Occipital lobe (tissue), 2 donors: ENCODE measurements around the gene ZC3H14. TPM values are rescaled to one million over a fixed set of nuclear protein-coding genes. Genes with fewer than 3 reads are reported as not detected.

Experiments
- DNase-seq: peaks from one replicate; lab custom pipeline; 2025; lab: John Stamatoyannopoulos, UW
- total RNA-seq: library from RNA; depleted of rRNA; stranded (reverse); fragments of >200 nt; gene quantifications from one replicate; pipeline ENCODE4 v1.2.3, GENCODE V29; 2014

Gene ZC3H14
- total RNA-seq, 1 donor from 2014 or later = 80.6 TPM

DNA sequence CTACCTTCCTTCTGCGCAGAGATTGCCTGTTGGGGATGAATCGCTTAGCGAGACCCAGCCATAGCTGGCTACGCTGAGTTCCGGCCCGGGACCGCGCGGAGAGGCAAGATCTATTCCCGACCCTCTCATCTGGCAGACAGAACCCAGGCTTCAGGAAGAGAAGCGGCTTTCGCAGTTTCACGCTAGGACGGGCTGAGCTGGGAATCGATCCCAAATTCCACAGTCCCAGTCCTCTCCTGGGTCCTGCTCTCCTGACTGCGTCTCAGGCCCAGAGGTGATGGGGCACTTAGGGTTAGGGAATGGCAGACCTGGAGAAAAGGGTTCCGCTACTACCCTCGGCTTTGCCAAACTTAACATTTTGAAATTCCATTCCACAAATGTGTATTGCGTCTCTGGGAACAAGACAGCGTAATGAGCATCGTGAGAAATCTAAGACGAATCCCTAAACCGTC, 10.8 kb upstream of the ZC3H14 start:
- DNase-seq = peak; percentile 46

DNA sequence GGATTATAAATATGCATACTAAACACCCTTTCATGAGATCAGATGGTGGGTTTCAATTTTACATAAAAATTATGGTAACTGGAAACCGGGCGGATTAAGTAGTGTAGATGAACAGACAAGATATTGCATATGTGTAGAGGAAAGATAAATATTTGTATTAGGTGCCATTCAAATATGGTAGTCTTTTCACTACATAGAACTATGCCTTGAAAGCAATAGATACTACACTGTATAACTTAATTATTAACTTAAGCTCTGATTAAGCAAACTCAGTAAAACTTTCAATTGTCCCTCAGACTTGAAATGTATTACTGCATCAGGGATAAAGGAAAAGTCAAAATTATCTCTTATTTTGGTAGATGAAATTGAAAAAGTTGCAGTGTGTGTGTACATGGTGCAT, 10.0 kb upstream of the ZC3H14 start:
- no peak for DNase-seq

DNA sequence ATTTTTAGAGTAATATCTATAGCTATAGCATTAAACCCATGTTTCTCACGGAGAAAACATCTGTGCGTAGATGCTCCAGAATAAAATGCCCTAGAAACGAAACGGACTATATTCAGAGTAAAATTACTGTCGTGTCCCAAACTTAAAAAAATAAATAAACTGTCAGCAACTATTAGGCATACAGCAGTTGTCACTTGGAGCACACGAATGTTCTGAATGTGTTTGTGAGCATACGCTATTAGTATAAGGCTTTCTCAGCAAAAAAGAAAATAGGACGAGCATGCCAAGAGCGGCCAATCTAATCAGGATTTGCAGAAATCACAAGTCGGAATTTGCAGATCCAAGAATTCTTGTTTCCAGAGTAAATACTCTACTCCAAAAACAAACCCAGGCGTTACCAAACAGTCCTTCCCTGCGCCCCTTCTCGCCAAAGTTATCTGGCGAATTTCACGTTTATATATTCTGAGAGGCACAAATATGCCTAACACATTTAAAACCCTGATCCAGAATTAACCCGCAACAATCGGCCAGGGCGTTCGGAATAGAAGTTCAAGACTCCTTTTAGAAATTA, 8.9 kb upstream of the ZC3H14 start:
- DNase-seq = no peak

DNA sequence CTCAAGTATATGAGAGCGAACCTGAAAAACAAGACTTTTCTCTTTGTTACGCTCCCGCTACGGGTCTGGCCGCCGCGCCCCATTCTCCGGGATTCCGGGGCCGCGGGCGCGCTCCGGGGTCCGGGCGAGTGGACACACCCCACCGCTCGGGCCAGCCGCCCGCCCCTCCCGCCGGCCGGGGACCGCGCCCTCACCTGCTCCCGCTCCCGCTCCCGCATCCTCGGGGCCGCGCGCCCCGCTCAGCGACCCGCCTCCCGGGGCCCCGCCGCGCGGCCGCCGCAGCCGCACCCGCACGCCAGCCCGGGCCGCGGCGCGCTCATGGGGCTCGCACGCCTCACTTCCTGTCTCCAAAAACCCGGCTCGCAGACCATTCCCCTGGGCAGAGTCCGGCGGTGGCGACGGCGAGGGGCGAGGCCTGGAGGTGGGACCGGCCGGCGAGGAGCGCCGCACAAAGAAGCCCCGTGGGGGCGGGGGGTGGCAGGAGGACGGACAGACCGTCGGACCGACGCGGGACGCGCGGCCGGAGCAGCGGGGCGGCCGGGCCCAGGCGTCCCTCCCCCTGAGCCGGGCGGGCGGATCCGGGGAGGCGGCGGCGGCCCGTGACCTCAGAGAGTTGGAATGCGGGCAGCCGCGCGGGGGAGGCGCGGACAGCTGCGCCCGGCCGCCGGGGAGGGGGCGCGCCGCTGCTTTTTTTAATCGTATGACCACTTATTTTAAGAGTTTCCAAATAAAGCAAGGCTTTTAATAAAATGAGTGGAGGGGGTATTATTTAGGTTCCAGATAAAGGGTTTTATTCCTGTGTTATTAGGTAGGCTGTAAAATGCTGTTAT, 8.2 kb upstream of the ZC3H14 start, which contains the start of gene PTPN21:
Gene PTPN21 (minus strand): TSS at position 551 of the 830 bp plus-strand sequence. CDS start 4,590 bp downstream, outside the sequence.
- DNase-seq = no peak

DNA sequence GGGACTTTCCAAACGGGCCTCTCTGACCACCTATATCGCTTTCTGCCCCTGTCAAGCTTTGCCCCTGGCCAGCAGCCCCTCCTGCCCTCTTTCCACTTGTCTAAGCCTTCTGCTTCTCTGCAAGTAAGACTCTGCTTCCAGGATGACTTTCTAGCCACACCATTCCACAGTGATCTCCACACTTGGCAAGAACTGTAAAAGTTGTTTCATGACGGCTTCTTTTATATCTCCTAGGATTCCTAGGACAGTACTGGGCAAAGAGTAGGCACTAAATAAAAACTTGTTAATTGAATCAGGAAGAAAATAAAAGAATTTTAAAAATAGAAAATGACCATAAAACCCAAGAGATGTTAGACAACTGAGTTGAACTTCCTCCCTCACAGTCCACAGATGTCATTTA, 6.3 kb upstream of the ZC3H14 start:
- DNase-seq = no peak

DNA sequence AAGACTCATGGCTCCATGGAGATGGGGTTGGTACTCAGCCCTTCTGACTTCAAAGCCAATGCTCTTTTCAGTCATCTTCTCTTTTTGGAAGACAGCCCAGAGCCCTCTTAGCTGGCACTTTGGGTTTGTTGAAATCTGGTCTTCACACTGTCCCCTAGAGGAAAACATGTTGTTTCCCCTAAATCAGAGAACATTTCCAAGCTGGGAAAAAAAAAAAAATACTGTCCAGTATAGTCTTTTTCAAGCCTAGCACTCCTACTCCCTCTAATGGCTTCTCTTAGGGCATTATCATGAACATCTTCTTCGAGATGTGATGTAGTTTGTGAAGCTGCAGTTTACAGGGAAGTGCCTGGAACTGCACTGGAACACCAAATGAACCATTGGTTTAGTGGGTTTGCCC, 3.0 kb upstream of the ZC3H14 start:
- no peak for DNase-seq

DNA sequence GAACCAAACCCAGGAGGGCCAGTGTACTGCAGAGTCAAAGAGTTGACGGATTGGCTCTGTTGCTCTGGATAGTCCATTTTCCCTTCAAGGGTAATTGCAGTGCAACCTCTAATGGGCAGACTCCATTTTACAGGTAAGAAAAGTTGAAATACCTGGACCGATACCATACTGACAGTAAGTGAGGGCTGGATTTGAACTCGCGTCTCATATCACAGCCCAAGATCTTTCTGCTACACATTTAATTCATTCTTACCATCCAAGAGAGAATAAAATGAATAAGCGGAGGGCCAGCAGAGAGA, 356 bp upstream of the ZC3H14 start:
- DNase-seq = no peak

DNA sequence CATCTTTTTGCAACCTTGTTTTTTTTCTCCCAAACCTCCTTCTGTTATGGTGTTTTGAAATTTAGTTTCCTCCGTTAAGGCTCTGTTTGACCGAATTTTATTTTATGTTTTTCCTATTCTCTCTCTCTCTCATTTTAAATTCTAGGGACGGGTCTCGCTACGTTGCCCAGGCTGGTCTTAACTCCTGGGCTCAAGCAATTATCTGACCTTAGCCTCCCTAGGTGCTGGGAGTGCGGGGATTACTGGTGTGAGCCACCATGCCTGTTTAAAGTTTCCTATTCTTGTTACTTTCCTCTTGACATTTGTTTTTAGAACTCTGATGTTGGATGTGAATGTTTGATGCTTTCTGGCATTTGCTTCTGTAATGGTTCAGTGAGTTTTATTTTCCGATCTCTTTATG, 1.0 kb downstream of the ZC3H14 start:
- DNase-seq = no peak

DNA sequence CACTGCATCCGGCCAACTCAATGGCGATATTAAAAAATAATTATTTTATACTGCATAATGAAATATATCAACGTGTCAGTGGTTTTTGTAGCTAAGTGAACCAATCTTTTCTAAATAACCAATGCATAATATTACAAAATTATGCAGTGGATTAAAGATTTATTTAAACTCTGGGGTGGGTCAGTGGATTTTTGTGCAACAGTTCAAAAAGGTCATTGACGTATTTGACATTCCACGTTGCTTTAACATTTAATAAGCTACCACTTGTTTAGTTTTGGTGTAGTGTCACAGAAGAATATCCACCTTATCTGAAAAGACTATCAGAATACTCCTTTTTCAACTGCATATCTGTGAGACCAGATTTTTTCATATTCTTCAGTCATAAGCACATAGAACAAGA, 2.6 kb downstream of the ZC3H14 start:
- DNase-seq = no peak

DNA sequence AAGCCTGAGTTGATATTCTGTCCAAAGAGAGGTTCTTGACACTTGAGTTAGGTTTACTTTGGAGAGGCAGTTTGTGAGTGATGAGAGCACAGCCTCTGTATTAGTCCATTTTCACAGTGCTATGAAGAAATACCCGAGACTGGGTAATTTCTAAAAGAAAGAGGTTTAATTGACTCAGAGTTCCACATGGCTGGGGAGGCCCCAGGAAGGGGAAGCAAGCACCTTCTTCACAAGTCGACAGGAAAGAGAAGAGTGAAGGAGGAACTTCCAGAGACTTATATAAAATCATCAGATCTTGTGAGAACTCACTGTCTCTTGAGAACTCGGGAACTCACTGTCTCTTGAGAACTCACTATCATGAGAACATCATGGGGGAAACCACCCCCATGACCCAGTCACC, 5.4 kb downstream of the ZC3H14 start:
- DNase-seq = no peak

DNA sequence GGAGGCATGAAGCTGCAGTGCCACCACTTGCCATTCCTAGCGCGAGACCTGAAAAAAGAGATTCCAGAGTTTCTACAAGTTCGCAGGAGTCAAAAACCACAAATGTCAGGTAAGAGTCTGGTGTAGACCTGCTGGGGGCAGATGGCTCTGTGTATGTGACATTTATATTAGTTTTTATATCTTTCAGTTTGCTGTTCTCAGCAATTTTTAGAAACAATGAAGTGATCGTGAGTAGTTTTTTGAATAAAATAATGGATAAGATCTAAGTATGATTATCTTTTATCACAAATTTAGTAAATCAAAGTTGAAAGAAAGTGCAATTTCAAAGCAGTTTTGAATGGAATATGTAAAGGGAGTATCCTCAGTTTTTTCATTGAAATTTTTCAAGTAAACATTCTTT, 9.3 kb downstream of the ZC3H14 start:
- no peak for DNase-seq

DNA sequence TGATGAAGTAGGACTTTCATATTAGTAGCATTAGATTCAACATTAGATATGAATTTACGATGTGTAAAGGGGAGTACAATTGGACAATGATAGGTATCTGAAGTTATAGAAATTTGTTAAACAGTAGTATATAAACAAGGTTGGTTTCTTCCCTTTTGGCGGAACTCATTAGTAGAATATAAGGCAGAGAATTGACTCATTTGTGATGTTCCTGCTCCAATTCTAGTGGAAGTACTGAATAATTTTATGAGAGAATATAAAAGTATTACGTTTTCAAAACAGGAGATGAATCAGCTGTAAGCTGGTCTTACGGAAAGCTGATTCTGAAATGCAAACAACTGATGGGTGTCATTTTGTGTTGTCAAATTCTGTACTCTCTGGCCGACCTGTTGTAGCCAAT, 13.4 kb downstream of the ZC3H14 start:
- DNase-seq = no peak

DNA sequence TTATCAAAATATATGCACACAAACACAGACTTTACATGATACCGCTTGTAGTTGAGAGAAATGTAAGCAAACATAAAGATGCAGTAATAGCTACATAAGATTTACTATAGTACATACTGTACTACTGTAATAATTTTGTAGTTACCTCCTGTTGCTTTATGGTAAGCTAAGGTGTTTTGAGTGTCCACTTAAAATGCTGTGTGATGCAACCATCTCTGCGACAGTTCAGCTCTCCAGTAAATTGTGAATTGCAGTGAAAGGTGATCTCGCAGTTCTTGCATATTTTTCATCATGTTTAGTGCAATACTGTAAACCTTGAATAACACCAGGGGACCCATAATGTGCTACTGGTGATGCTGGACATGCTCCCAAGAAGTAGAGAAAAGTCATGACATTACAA, 21.6 kb downstream of the ZC3H14 start:
- DNase-seq = no peak

DNA sequence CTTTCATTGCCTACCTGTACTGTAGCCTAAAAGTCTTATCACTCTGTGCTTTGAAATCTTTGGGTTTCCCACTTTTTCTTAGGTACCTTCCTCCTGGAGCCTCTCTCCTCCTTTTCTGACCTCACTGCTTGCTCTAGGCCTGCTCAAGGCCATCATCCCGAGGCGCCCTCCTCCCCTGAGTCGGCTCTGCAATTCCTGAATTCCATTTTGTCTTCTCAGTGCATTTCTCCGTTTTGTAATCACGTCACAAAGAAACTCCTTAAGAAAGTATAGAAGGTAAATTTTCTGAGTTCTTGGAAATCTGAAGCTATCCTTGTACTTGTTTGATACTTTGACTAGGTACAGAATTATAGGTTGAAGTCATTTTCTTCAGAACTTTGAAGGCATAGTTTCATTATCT, 25.2 kb downstream of the ZC3H14 start:
- DNase-seq = no peak

DNA sequence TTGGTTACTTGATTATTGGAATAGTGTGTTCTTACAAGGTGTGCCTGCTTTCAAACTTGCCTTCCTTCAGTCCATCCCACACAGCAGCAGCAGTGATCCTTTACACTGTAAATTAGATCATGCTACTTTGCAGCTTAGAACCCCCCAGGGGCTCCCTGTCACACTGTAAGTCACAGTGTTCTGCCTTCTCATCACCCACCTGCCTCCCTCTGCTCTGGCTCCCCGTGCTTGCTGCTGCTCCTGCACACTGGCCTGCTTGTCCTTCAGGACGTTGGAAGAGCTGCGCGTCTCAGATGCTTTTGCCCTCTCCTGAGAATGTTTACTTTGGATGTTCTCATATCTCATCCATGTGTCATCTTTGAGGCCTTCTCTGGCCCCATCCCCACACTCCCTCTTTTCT, 27.3 kb downstream of the ZC3H14 start:
- no peak for DNase-seq

DNA sequence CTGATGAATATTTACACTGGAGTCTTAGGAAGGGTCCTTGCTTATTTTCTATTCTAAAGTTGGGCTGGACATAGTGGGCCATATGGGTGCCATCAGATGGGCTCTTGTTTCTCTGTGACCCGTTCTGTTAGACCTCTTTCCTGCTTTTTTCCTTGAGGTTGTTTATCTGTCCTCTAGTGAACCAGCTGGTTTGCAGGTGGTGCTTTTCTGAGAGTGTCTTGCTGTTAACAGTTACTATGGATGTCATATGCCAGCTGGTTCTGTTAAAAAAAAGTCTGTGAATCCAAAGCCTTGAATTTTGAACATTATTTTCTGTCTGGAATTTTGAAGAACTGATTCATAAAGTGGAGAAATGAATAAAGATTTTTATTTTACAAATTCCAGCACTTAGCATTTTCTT, 29.2 kb downstream of the ZC3H14 start:
- no peak for DNase-seq

DNA sequence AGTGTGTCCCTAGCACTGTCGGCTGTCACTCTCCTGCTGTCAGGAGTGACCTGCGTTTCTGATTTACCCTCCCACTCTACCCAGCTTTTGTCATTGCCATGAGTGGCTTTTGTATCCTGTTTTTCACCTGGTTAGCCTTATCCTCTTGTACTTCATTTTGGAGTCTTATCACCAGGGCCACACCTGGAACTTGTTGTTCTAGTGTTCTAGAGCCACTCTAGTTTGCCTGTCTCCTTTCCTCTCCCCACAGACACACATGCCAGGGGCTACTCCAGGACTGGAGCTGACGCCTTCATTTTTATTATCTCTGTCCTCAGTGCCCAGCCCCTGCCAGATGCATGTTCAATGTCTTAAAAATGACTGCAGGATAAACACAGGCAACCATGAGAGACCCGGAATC, 34.2 kb downstream of the ZC3H14 start:
- DNase-seq = no peak

DNA sequence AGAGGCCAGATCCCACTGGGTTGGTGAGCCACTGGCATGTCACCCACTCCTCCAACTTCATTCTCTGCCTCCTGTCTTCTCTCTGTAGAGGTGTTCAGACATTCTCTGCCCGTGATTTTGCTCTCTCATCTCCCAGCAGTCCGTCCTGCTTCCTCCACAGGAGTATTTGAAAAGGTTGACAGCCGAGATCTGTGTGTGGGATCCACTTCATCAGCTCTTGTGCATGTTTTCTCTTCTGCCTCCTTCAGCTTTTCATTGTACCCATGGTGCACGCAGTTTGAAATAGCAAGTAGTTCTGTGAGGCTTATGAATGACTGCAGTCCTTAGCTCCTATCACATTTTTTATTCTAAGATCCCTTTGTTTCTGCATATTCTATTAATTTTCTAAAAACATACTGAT, 34.8 kb downstream of the ZC3H14 start:
- no peak for DNase-seq

DNA sequence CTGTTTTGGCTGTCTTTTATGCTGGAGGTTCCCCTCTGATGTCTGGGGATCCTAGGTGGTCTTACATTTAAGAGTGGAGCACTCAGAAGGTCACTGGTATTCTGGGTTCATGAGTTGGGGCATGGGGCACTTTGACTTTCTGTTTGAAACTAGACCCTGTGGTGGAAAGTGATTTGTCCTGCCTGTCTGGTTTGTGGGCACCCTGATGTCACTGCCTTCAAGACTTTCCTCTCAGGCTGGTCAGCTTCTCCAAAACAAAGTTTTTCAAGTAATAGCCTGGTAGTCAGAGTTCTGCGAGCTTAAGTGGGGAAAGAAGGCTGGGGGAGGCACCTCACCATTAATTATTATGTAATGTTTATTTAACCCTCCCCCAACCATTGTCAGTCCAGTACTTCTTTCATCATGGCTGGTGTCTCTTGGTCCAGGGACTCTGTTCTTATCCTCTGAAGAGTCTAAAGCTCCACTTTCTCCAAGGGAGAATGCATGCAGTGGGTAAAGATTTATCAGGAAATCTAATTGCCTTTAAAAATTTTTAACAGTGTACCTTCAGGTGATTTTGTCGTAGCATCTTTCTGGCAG, 35.3 kb downstream of the ZC3H14 start:
- no peak for DNase-seq

DNA sequence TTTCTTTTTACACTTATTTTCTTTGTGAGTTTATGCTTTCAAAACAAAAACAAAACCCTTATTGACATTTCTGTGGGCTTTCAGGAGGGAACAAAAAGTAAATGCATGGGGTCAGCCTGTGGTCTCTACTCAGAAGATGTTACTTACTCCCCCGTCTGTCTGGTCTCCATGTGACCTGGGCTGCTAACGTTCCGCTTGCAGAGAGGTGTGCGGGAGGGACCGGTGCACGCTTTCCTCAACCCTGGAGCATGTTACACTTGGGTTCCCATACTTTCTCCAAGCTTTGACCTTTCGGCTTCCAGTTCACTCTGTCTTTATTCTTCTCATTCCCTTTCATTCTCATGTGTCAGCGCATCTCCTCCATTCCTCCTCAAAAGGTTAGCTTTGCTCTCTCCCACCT, 36.5 kb downstream of the ZC3H14 start:
- no peak for DNase-seq

DNA sequence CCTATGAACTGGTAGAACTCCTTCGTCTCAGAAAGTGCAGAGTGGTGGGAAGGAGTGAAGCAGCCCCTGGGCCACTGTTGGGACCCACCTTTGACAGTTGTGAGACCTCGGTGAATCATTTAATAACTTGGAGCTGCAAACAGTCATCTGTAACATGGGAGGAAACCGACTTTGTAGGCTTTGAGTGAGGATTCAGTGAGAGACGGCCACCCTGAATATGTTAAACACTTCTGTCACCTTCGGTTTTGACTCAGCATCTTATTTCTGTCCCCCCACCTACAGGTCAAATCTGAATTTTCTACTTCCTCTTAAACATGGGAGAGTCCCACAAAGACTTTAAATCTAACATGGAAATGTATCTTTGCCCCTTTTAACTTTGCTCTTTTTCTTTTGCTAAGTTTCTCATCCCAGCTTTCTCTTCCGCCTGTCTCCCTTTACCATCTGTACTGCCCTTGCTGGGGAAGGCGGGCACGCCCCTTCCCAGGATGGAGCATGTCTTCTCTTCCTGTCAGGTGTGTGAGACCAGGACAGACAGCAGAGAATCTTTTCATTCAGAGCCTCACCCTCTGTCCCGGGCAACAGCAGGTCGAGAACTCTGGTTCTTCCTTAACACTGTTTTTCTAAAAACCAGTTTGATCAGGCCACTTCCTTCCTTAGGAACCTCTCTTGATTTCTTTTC, 37.1 kb downstream of the ZC3H14 start:
- no peak for DNase-seq

DNA sequence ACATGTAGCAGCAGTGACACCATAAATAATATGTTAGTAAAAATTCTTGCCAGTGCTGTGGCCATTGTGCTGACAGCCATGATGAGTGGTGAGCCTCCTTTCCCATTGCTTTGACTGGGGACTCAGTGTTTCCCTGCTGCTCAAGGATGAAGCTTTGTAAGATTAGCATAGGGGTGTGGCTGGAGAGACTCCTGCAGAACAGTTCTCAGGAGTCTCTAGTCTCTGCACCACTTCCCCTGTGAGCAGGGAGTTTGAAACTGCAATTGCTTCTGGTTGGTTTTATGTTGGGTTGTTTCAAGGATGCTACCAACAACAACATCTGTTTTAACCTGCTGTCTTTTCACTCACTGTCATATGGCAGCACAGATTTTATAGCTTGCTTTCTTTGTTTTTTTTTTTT, 41.4 kb downstream of the ZC3H14 start:
- DNase-seq = no peak

DNA sequence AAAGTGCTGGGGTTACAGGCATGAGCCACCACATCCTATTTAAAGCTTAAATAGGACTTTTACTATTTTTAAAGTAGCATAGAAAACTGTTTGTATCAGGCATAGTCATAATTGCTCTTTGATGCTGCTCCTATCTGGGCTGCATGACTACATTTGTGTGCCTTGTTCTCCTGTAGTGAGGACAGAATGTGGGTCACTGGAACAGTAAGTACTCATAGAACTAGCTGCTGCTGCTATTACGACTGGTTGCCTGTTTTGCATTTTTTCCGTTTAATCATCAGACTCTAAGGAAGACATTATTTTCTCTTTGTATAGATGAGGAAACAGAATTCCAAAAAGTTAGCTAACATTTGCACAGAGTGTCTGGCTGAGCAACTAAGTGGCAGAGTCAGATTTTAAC, 42.8 kb downstream of the ZC3H14 start:
- DNase-seq = no peak
